GM21390 (cell line): Measurements from ENCODE around the gene ABHD15.

Experiments used
- ATAC-seq: cut with Tn5 transposase; IDR thresholded peaks from one replicate; pipeline ENCODE4 v1.9.1; 2021; ENCODE audit not compliant: unreplicated experiment

The ABHD15 gene

GRCh38 chr17:29544066-29544465 is 22.8 kb downstream of the ABHD15 start:
- no peak for ATAC-seq

GRCh38 chr17:29533976-29534375 is 32.9 kb downstream of the ABHD15 start:
- no peak for ATAC-seq

GRCh38 chr17:29526322-29526721 is 40.5 kb downstream of the ABHD15 start:
- no peak for ATAC-seq

DNA sequence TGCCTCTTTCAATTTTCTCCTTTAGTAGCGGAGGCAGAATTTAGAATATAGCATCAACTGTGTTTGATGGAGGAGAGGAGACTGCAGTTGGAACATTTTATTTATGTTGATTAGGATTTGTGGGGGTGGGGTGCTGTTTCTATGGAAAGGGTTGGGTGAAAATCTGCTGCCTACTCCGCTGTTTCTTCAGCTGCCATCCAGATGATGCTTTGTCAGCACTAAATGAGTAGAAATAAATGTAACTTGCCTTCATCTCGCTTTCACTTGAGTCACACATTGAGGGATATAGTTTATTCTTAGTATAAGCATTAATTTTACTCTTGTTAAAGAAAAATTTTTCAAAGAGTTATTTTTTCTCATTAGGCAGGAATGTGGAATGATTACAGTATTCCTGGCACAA is 42.1 kb downstream of the ABHD15 start:
- no peak for ATAC-seq

- ATAC-seq, result no peak
Observed at GRCh38 chr17:29518359-29518758, 48.5 kb downstream of the ABHD15 start.

- no peak for ATAC-seq
Observed at GRCh38 chr17:29514792-29515191, 52.0 kb downstream of the ABHD15 start.

DNA sequence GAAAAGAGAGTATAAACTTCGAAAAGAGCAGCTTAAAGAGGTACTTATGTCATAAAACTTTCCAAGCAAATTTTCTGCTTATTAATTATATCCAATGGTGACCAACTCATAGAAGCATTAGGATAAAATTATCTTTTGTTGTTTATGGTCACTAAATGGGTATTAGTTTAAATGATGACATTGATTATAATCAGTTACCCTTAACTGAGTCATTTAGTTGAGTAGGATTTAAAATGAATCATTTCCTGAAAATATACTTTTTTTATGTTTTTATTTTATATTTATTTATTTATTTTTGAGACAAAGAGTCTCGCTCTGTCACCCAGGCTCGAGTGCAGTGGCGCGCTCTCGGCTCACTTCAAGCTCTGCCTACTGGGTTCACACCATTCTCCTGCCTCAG is 55.9 kb downstream of the ABHD15 start:
- ATAC-seq, result no peak
